Stimulated activated effector memory CD8-positive, alpha-beta T cell treated with anti-CD3 and anti-CD28 coated beads, Interleukin-12 subunit alpha, Interleukin-12 subunit beta, amount 100 ng/mL, for 72 hours (primary cell): ENCODE results near the gene C1QTNF8.

ENCODE experiments used
- ATAC-seq: fragments of 150-1000 bp; cut with Tn5 transposase; 2 replicates; pipeline ENCODE4 v1.10.0; 2021
- DNase-seq, 2 donors: peaks; one replicate each; pipeline ENCODE4 v3.0.0; 2021 to 2022; ENCODE audit warnings: low spot score in 2 of 2
- H3K27ac Mint-ChIP-seq: one replicate; pipeline ENCODE4 v1.8.0; 2022; ENCODE audit warnings: mild to moderate bottlenecking, mixed read lengths
- H3K36me3 Mint-ChIP-seq: one replicate; pipeline ENCODE4 v1.8.0; 2022; ENCODE audit warnings: mild to moderate bottlenecking, mixed read lengths
- H3K4me1 Mint-ChIP-seq: one replicate; pipeline ENCODE4 v1.8.0; 2022; ENCODE audit warnings: mixed read lengths
- H3K4me3 Mint-ChIP-seq: one replicate; pipeline ENCODE4 v1.8.0; 2022; ENCODE audit warnings: mild to moderate bottlenecking, mixed read lengths
- H3K9me3 Mint-ChIP-seq: one replicate; pipeline ENCODE4 v1.8.0; 2022; ENCODE audit warnings: mixed read lengths

C1QTNF8 gene

DNA sequence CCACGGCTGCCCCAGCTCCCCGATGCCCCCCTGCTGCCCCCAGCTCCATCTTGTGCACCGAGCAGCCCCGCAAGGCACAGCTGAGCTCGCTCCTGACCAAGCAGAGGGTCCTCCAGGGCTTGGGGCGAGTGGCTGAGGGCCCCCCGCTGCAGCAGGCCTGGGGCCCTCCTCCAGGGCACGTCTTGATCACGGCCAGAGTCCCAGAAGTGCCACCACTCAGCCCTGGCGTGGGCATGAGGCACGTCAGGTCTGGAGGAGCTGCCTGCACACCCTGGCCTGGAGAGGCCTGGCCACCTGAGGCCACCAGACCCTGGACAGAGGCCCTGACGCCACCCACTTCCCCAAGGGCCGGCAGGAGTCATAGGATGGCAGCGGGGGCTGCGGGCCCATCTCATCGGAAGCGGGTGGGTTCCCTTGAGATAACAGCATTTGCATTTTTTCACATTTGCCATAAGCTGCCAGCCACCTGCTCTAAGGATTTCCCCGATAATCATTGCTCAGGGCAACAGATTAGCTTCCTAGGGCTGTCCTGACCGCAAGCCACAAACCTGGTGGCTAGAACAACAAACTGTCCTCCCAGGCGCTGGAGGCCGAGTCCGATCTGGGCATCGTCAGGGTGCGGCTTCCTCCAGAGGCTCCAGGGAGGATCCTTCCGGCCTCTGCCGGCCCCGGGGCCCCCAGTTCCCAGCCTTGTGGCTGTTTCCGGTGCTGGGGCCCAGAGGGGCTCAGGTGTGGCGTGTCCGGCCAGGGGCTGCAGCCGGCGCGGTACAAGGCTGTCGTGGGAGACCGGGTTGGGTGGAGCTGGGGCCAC, 23.9 kb upstream of the C1QTNF8 start:
- no peak for DNase-seq
- H3K9me3 Mint-ChIP-seq: no peaks in the 10 kb centered on the region
- no peaks in the 10 kb centered on the region for H3K4me1 Mint-ChIP-seq
- no peak for ATAC-seq
- no peak overlapping the region for H3K4me3 Mint-ChIP-seq
- no peaks in the 10 kb centered on the region for H3K36me3 Mint-ChIP-seq
- no peak overlapping the region for H3K27ac Mint-ChIP-seq

DNA sequence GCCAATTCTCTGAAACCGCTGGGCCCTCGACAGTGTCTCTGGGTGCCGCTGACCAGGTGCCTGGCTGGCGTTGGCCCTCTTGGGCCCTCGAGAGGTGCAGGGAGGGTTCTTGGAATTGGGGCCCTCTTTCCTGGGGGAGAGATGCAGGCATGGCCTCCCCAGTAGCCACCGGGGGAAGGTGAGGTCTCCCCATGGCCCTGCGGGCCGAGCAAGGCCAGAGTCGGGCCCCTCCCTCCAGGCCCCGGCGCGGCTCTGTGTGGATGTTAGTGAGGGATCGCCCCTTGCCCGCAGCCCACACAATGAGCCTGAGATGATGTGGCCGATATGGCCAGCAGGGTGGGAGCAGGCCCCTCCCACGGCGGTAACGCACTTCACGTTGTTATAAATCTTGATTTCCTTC, 23.1 kb upstream of the C1QTNF8 start:
- DNase-seq (no peak), ATAC-seq (no peak)
- Mint-ChIP-seq H3K36me3 (no peaks in the 10 kb centered on the region), H3K4me1 (no peaks in the 10 kb centered on the region), H3K4me3 (no peak overlapping the region), H3K9me3 (no peaks in the 10 kb centered on the region), H3K27ac (no peak overlapping the region)

GRCh38 chr16:1117926-1118325, 21.9 kb upstream of the C1QTNF8 start:
- no peaks in the 10 kb centered on the region for H3K4me1 Mint-ChIP-seq
- no peak overlapping the region for H3K4me3 Mint-ChIP-seq
- DNase-seq (no peak), ATAC-seq (no peak)
- no peaks in the 10 kb centered on the region for H3K36me3 Mint-ChIP-seq
- no peak overlapping the region for H3K27ac Mint-ChIP-seq
- H3K9me3 Mint-ChIP-seq: no peaks in the 10 kb centered on the region

DNA sequence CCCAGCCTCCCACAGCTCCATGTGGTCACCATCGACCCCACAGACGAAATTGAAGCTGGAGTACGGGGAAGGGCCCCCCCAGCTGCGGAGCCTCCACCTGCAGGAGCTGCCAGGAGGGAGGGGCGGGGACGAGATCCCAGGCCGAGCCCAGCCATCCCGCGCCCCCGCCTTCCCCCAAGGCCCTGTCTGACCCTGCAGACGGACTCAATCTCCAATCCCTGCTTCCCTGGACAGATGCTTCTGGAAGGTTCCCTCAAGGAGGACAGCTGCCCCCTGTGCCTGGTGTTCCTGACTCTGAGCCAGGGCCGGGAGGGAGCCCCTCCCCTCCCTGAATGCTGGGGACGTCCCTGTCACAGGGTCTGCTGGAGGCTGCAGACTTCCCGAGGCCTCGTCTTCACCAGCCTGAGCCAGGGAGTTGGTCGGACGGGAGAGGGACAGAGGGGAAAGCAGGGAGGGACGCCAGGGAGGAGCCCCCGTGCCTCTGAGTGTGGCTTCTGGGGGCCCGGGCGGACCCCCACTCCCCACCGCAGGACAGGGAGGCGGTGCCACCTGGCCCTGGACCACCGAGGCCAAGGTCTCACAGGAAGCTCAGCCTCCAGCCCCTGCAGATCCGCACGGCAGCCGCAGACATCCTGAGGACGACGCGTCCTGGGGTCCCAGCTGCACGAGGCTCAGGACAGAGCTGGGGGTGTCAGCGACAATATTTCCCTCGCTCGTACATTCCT, 21.3 kb upstream of the C1QTNF8 start:
- no peaks in the 10 kb centered on the region for H3K4me1 Mint-ChIP-seq
- no peak overlapping the region for H3K4me3 Mint-ChIP-seq
- H3K36me3 Mint-ChIP-seq: no peaks in the 10 kb centered on the region
- no peak overlapping the region for H3K27ac Mint-ChIP-seq
- no peaks in the 10 kb centered on the region for H3K9me3 Mint-ChIP-seq
- no peak for ATAC-seq
- no peak for DNase-seq

DNA sequence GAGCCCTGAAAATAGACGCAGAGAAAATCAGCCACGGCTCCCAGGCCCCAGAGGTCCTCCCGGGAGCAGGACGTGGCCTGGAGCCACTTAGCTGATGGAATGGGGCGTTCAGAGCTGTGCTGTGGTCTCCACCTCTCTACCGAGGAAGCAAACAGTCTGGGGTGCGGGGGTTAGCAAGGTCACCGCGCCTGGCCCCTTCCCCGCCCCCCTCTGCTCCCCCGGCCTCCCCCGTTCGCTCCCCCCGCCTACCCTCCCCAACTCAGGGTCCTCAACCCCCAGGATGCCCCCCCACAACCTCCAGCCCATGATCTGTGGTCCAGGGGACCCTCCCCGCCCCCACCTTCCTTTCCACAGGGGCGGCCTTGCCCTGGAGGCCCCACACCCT, 20.6 kb upstream of the C1QTNF8 start:
- no peak overlapping the region for H3K27ac Mint-ChIP-seq
- DNase-seq: no peak
- no peaks in the 10 kb centered on the region for H3K36me3 Mint-ChIP-seq
- H3K4me1 Mint-ChIP-seq: no peaks in the 10 kb centered on the region
- no peaks in the 10 kb centered on the region for H3K9me3 Mint-ChIP-seq
- no peak for ATAC-seq
- no peak overlapping the region for H3K4me3 Mint-ChIP-seq

- Mint-ChIP-seq H3K4me3 (no peak overlapping the region), H3K9me3 (no peaks in the 10 kb centered on the region), H3K4me1 (no peaks in the 10 kb centered on the region), H3K27ac (no peak overlapping the region), H3K36me3 (no peaks in the 10 kb centered on the region)
- DNase-seq (no peak), ATAC-seq (no peak)
Observed at GRCh38 chr16:1113889-1114526, 18.0 kb upstream of the C1QTNF8 start.

DNA sequence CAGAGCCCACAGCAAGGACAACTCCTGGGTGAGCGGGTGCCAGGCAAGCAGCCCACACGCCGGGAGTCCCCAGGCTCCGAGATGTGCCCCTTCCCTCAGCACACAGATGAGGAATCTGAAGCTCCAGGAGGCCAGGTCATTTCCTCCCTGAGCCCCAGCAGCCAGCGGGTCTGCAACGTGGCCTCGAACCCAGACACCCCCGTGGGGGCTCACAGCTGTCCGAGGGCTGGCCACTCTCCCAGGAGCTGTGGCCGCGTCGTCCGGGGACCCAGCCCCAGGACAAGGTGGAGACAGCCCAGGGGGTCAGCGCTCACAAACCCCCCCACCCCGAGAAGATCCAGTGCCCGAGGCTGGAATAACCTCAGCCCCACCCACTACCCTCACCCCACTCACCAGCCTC, 17.4 kb upstream of the C1QTNF8 start:
- no peaks in the 10 kb centered on the region for H3K4me1 Mint-ChIP-seq
- H3K4me3 Mint-ChIP-seq: no peak overlapping the region
- ATAC-seq (no peak), DNase-seq (no peak)
- H3K9me3 Mint-ChIP-seq: no peaks in the 10 kb centered on the region
- H3K27ac Mint-ChIP-seq: no peak overlapping the region
- H3K36me3 Mint-ChIP-seq: no peaks in the 10 kb centered on the region

DNA sequence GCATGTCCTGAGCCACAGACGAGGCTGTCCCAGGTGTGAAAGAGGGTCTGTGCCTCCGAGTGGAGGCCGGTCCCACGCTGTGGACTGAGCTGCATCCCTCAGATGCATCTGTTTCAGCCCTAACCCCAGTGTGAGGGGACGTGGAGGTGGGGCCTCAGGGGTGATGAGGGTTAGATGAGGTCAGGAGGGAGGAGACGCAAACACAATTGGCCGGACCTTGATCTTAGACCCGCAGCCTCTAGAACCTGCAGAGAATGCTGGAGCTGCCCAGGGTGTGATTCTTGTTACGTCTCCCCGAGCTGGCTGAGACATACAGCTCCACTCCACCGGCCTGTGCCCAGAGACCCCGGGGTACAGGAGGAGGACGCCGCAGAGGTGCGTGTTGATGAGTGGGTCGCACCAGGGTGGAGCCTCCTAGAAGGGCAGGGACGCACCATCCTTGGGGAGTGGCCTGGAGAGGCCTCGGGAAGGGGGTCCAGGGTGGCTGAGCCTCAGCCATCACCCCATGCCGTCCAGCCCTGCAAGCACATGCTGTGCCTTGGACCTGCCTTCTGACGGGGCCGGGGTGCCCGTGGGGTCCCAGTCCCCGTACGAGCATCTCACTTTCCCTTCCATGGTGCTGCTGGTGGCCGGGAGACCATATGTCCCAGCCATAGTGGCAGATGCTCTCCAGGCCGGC, 16.6 kb upstream of the C1QTNF8 start:
- no peak overlapping the region for H3K4me3 Mint-ChIP-seq
- H3K9me3 Mint-ChIP-seq: no peaks in the 10 kb centered on the region
- H3K36me3 Mint-ChIP-seq: no peaks in the 10 kb centered on the region
- no peak overlapping the region for H3K27ac Mint-ChIP-seq
- ATAC-seq: no peak
- DNase-seq: no peak
- no peaks in the 10 kb centered on the region for H3K4me1 Mint-ChIP-seq

DNA sequence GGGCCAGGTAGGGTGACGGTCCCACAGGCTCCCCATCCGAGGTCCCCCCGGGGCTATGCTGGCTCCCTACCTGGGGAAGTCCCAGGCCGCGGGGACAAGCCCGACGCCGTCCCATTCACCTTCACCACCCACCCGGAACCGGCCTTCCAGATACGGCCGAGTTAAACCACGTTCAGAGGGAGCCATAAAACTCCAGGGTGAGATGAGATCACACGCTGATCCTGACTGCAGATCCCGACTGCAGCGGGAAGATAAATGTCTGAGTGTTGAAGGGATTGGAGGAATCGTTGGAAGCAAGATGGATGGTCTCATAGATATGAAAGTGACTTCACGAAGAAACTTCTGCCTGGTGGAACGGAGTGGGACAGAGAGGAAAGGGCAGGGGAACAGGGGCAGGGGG, 13.6 kb upstream of the C1QTNF8 start:
- ATAC-seq (no peak), DNase-seq (no peak)
- Mint-ChIP-seq H3K4me3 (no peak overlapping the region), H3K4me1 (no peaks in the 10 kb centered on the region), H3K9me3 (no peaks in the 10 kb centered on the region), H3K27ac (no peak overlapping the region), H3K36me3 (no peaks in the 10 kb centered on the region)

GRCh38 chr16:1108299-1109252, 12.5 kb upstream of the C1QTNF8 start:
- Mint-ChIP-seq H3K36me3 (no peaks in the 10 kb centered on the region), H3K27ac (no peak overlapping the region), H3K9me3 (no peaks in the 10 kb centered on the region), H3K4me1 (no peaks in the 10 kb centered on the region), H3K4me3 (no peak overlapping the region)
- ATAC-seq (no peak), DNase-seq (no peak)

DNA sequence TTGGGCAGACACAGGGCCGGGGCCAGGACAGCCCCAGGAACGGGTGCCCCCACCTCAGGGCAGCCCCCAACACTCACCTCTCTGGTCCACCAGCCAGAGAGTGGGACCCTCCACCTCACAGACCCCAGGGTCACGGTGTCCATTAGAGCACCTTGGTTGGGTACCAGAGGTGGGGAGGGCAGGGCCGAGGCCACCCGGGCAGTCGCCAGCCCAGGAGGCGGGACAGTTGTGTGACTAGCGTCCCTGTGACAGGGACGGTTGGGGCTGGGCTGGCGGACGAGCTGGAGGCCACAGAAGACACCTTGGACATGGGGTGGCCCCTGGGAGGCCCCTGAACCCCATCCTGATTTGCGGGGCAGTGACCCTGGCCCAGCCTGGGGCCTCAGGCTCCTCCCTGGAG, 11.7 kb upstream of the C1QTNF8 start:
- Mint-ChIP-seq H3K36me3 (no peaks in the 10 kb centered on the region), H3K9me3 (no peaks in the 10 kb centered on the region), H3K27ac (no peak overlapping the region), H3K4me3 (no peak overlapping the region), H3K4me1 (no peaks in the 10 kb centered on the region)
- ATAC-seq (no peak), DNase-seq (no peak)

DNA sequence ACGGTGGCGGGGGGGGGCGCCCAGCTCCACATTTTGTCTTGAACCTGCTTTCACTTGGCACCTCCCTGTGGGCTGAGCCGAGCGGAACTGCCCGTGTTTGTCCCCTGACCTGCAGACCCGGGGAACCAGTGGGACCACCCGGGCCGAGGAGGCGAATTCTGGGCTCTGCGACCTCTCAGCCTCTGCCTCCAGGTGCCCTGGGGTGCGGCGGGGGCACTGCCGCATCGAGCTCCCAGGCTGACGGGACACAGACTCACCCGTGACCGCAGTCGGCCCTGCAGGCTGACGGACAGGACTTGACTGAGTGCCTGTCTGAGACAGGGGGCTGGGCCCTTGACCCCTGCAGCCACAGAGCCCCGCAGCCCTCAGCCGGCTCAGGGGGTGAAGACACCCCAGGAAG, 11.1 kb upstream of the C1QTNF8 start:
- Mint-ChIP-seq H3K36me3 (no peaks in the 10 kb centered on the region), H3K9me3 (no peaks in the 10 kb centered on the region), H3K4me3 (no peak overlapping the region), H3K4me1 (no peaks in the 10 kb centered on the region), H3K27ac (no peak overlapping the region)
- DNase-seq (no peak), ATAC-seq (no peak)

GRCh38 chr16:1106659-1107058, 10.6 kb upstream of the C1QTNF8 start:
- no peaks in the 10 kb centered on the region for H3K9me3 Mint-ChIP-seq
- H3K27ac Mint-ChIP-seq: no peak overlapping the region
- ATAC-seq (no peak), DNase-seq (no peak)
- H3K36me3 Mint-ChIP-seq: no peaks in the 10 kb centered on the region
- H3K4me1 Mint-ChIP-seq: no peaks in the 10 kb centered on the region
- no peak overlapping the region for H3K4me3 Mint-ChIP-seq

DNA sequence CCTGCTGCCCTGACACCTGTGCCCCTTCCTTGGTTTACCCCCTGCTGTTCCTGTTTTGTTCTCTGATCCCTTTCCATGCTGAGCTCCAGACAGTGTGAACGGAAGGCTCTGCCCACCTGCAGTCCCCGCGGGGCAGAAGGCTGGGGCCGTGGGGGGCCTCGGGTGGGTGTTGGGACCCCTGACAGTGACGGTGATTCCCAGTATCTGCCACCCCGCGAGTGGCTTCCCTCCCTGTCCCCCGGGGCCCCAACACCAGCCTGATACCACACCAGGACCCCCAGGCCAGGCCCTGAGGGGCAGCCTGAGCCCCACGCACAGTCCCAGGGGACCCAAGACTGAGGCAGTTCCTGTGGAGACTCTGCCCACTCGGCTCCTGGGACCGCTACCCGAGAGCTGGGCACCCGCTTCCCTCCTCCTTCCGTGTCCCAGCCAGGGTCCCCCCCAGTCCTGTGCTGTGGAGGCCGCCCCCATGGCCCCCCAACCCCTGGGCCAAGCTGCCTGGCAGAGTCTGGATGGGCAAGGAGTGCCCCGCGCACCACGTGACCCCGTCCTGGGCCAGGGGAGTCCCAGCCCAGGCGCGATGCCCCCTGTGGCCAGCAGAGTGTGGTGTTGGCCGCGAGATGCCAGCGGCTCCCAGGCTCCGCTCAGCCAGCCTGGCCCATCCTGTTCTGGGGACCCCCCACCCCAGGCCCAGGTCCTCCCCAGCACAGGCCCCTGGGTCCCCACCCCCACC, 10.0 kb upstream of the C1QTNF8 start:
- DNase-seq: no peak
- Mint-ChIP-seq H3K4me3 (no peak overlapping the region), H3K27ac (no peak overlapping the region), H3K36me3 (no peaks in the 10 kb centered on the region), H3K9me3 (no peaks in the 10 kb centered on the region), H3K4me1 (no peaks in the 10 kb centered on the region)
- ATAC-seq: peak; percentile 48
